Measurements from ENCODE around the gene EFCC1.

Gene EFCC1

GRCh38 chr3:129032716-129033115 is 31.6 kb downstream of the EFCC1 start:
- no peak for DNase-seq (ENCODE audit: low read depth, low spot score)

GRCh38 chr3:129033151-129033550 is 32.0 kb downstream of the EFCC1 start:
- DNase-seq (ENCODE audit: low read depth, low spot score) = no peak

- DNase-seq (ENCODE audit: low read depth, low spot score) = no peak
These were observed 32.7 kb downstream of the EFCC1 start for GRCh38 chr3:129033633-129034321.

- no peak for DNase-seq (ENCODE audit: low read depth, low spot score)
These were observed 33.5 kb downstream of the EFCC1 start for GRCh38 chr3:129034642-129035041.

- no peak for DNase-seq (ENCODE audit: low read depth, low spot score)
These were observed 34.5 kb downstream of the EFCC1 start for GRCh38 chr3:129035360-129036221.

- DNase-seq (ENCODE audit: low read depth, low spot score) = no peak
These were observed 35.4 kb downstream of the EFCC1 start for GRCh38 chr3:129036222-129037092.

GRCh38 chr3:129037093-129037419 is 36.0 kb downstream of the EFCC1 start:
- DNase-seq (ENCODE audit: low read depth, low spot score) = no peak

- no peak for DNase-seq (ENCODE audit: low read depth, low spot score)
These were observed 37.2 kb downstream of the EFCC1 start for GRCh38 chr3:129038121-129038855.

- DNase-seq (ENCODE audit: low read depth, low spot score) = no peak
These were observed 38.4 kb downstream of the EFCC1 start for GRCh38 chr3:129039271-129040038.

GRCh38 chr3:129040039-129040336 is 38.9 kb downstream of the EFCC1 start:
- DNase-seq (ENCODE audit: low read depth, low spot score) = no peak

GRCh38 chr3:129040579-129041300 is 39.6 kb downstream of the EFCC1 start:
- DNase-seq (ENCODE audit: low read depth, low spot score) = no peak

- no peak for DNase-seq (ENCODE audit: low read depth, low spot score)
These were observed 44.6 kb downstream of the EFCC1 start for GRCh38 chr3:129045675-129046036.

GRCh38 chr3:129046037-129046731 is 45.1 kb downstream of the EFCC1 start:
- no peak for DNase-seq (ENCODE audit: low read depth, low spot score)

GRCh38 chr3:129046732-129047552 is 45.8 kb downstream of the EFCC1 start:
- DNase-seq (ENCODE audit: low read depth, low spot score) = no peak

- no peak for DNase-seq (ENCODE audit: low read depth, low spot score)
These were observed 46.4 kb downstream of the EFCC1 start for GRCh38 chr3:129047553-129047839.

GRCh38 chr3:129050556-129051295 is 49.6 kb downstream of the EFCC1 start:
- DNase-seq (ENCODE audit: low read depth, low spot score) = no peak

GRCh38 chr3:129051871-129052340 is 50.8 kb downstream of the EFCC1 start:
- no peak for DNase-seq (ENCODE audit: low read depth, low spot score)

- no peak for DNase-seq (ENCODE audit: low read depth, low spot score)
These were observed 51.6 kb downstream of the EFCC1 start for GRCh38 chr3:129052675-129053074.
